Measurements from ENCODE around the gene CDCA3.

CDCA3 gene

DNA sequence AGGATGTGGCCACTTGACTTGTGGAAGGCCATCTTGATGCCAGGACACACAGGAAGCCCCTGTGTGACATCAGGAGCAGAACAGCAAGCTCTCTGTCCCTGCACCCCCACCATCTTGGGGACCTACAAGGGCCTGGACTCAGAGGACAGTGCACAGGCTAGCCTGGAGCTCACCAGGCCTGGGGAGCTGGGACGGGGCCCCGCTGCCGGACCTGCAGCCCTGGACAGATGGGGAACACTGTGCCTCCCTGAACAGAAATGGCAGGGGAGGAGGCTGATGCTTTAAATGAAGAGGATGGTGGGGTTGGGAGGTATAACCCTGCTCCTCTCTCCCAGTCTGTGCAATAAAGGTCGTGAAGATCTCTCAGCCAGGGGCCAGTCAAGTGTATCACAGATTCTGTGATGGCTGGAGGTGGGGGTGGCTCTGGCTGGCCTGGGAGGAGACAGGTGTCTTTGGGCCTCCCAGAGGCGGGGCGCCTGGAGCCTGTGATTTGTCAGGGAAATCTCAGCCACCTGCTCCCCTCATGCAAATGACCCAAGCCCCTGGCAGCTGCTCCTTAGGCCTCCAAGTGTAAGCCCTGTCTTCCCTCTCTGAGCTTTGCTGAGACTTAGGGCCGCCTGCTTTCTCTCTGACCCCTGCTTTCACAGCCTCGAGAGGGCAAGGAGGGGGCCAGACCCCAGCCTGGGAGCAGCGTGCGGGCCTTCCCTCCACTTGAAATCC lies 11.4 kb downstream of the CDCA3 start:
- no peak overlapping the region for H3K9ac ChIP-seq (ENCODE audit: low read depth, low read length, poor library complexity)
- no peak overlapping the region for H3K4ac ChIP-seq (ENCODE audit: low read length)
- H2BK12ac ChIP-seq (ENCODE audit: low read length): no peak overlapping the region
- H3K23ac ChIP-seq (ENCODE audit: low read depth, low read length, poor library complexity): no peak overlapping the region
- H2BK15ac ChIP-seq (ENCODE audit: low read length): no peak overlapping the region
- no peaks in the 10 kb centered on the region for H3K27me3 ChIP-seq (ENCODE audit: control insufficient read depth in 3 of 3, insufficient read depth in 3 of 3, low read depth in 1 of 3, low read length in 3 of 3)
- peaks cover 0 to 11% of the 10 kb centered on the region in 2 donors for H3K4me1 ChIP-seq (ENCODE audit: control insufficient read depth in 2 of 2, insufficient read depth in 1 of 2, low read depth in 1 of 2, low read length in 2 of 2)
- no peak overlapping the region for H3K14ac ChIP-seq (ENCODE audit: low read length)
- no peak overlapping the region for H2AK5ac ChIP-seq (ENCODE audit: low read depth, low read length)
- H3K27ac ChIP-seq (replicated peaks; ENCODE audit: low read length): peak overlapping the region; percentile 54
- H2AFZ ChIP-seq (ENCODE audit: low read length): no peak overlapping the region
- no peak overlapping the region for H4K8ac ChIP-seq (ENCODE audit: low read depth, low read length)
- H3K36me3 ChIP-seq (replicated peaks in 1 of 2; ENCODE audit: control insufficient read depth in 2 of 2, insufficient read depth in 2 of 2, low read length in 2 of 2): peaks cover 59 to 94% of the 10 kb centered on the region in 2 donors
- H4K91ac ChIP-seq (ENCODE audit: low read depth, low read length, poor library complexity): no peak overlapping the region
- no CpG with 5 or more reads among the region's 10 CpGs for WGBS, 2 donors (ENCODE audit: extremely low coverage in 2 of 2, insufficient read length in 2 of 2, insufficient replicate concordance in 1 of 2)
- no peak overlapping the region for H3K4me3 ChIP-seq (ENCODE audit: low read length in 2 of 2)
- H3K4me2 ChIP-seq (ENCODE audit: insufficient read depth, low read length, poor library complexity, severe bottlenecking): no peak overlapping the region
- H2BK120ac ChIP-seq (ENCODE audit: low read depth, low read length): no peak overlapping the region
- H3K18ac ChIP-seq (ENCODE audit: low read length): peak overlapping the region; percentile 48
- peaks cover 2% of the 10 kb centered on the region for H3K79me1 ChIP-seq (ENCODE audit: low read depth, low read length)
- no peak for DNase-seq (ENCODE audit: low spot score)
- H2BK5ac ChIP-seq (ENCODE audit: low read length): no peak overlapping the region
- H3K9me3 ChIP-seq (replicated peaks in 1 of 2; ENCODE audit: control insufficient read depth in 2 of 2, insufficient read depth in 1 of 2, low read depth in 1 of 2, low read length in 2 of 2): no peaks in the 10 kb centered on the region

DNA sequence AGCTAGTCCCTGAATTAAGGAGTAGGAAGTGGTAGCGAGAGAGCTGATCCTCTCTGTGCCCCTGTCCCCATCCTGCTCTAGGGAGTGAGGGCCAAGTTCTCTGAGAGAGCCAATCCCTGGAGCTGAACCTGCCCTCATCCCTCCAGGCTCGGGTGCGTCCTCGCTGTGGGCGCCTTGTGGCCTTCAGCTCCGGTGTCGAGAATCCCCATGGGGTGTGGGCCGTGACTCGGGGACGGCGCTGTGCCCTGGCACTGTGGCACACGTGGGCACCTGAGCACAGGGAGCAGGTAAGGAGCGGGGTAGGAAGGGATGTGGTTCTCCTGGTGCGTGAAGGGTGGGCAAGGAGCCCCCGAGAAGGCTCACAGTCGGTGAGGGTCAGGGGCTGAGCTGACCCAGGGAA lies 12.2 kb downstream of the CDCA3 start:
- no peak overlapping the region for H4K91ac ChIP-seq (ENCODE audit: low read depth, low read length, poor library complexity)
- H3K4ac ChIP-seq (ENCODE audit: low read length): peak overlapping the region; percentile 60
- H2BK12ac ChIP-seq (ENCODE audit: low read length): no peak overlapping the region
- H3K27me3 ChIP-seq (ENCODE audit: control insufficient read depth in 3 of 3, insufficient read depth in 3 of 3, low read depth in 1 of 3, low read length in 3 of 3): no peaks in the 10 kb centered on the region
- H2BK5ac ChIP-seq (ENCODE audit: low read length): peak overlapping the region; percentile 21
- no peak overlapping the region for H2BK15ac ChIP-seq (ENCODE audit: low read length)
- no peak overlapping the region for H3K4me2 ChIP-seq (ENCODE audit: insufficient read depth, low read length, poor library complexity, severe bottlenecking)
- peak overlapping the region; percentile 25 for H3K14ac ChIP-seq (ENCODE audit: low read length)
- H3K79me1 ChIP-seq (ENCODE audit: low read depth, low read length): peaks cover 2% of the 10 kb centered on the region
- no peak overlapping the region for H3K27ac ChIP-seq (replicated peaks; ENCODE audit: low read length)
- WGBS, 2 donors (ENCODE audit: extremely low coverage in 2 of 2, insufficient read length in 2 of 2, insufficient replicate concordance in 1 of 2): no CpG with 5 or more reads among the region's 16 CpGs
- peak overlapping the region in 1 of 2 donors; percentile 1 for H3K4me3 ChIP-seq (ENCODE audit: low read length in 2 of 2)
- no peak overlapping the region for H2AFZ ChIP-seq (ENCODE audit: low read length)
- peak overlapping the region; percentile 83 for H3K23ac ChIP-seq (ENCODE audit: low read depth, low read length, poor library complexity)
- no peak overlapping the region for H2BK120ac ChIP-seq (ENCODE audit: low read depth, low read length)
- peaks cover 60 to 96% of the 10 kb centered on the region in 2 donors for H3K36me3 ChIP-seq (replicated peaks in 1 of 2; ENCODE audit: control insufficient read depth in 2 of 2, insufficient read depth in 2 of 2, low read length in 2 of 2)
- H3K9ac ChIP-seq (ENCODE audit: low read depth, low read length, poor library complexity): no peak overlapping the region
- DNase-seq (ENCODE audit: low spot score): no peak
- H2AK5ac ChIP-seq (ENCODE audit: low read depth, low read length): no peak overlapping the region
- H4K8ac ChIP-seq (ENCODE audit: low read depth, low read length): no peak overlapping the region
- no peak overlapping the region for H3K18ac ChIP-seq (ENCODE audit: low read length)
- no peaks in the 10 kb centered on the region for H3K9me3 ChIP-seq (replicated peaks in 1 of 2; ENCODE audit: control insufficient read depth in 2 of 2, insufficient read depth in 1 of 2, low read depth in 1 of 2, low read length in 2 of 2)
- peaks cover 0 to 11% of the 10 kb centered on the region in 2 donors for H3K4me1 ChIP-seq (ENCODE audit: control insufficient read depth in 2 of 2, insufficient read depth in 1 of 2, low read depth in 1 of 2, low read length in 2 of 2)

DNA sequence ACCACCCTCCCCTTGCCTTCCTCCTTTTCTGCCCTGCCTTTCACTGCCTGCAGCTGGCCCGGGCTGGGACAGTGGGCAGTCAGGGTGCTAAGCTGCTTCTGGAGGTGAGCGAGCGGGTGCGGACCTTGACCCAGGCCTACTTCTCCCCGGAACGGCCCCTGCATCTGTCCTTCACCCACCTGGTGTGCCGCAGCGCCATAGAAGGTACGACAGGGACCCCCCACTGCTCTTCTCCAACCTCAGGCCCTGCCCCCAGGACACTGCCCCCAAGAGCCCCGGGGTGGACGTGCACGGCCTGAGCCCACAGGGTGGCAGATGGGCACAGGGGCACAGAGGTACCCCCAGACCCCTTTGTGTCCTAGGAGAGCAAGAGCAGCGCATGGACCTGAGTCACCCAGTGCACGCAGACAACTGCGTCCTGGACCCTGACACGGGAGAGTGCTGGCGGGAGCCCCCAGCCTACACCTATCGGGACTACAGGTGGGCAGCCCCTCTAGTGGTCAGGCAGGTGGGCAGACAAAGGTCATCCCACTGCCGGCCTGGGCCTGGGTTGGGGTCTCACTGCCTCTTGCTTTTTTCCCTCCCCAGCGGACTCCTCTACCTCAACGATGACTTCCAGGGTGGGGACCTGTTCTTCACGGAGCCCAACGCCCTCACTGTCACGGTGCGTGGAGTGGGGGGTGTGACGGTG lies 13.6 kb downstream of the CDCA3 start:
- H3K4me2 ChIP-seq (ENCODE audit: insufficient read depth, low read length, poor library complexity, severe bottlenecking): no peak overlapping the region
- no peak for DNase-seq (ENCODE audit: low spot score)
- no peak overlapping the region for H4K91ac ChIP-seq (ENCODE audit: low read depth, low read length, poor library complexity)
- H3K4me1 ChIP-seq (ENCODE audit: control insufficient read depth in 2 of 2, insufficient read depth in 1 of 2, low read depth in 1 of 2, low read length in 2 of 2): peaks cover 0 to 11% of the 10 kb centered on the region in 2 donors
- WGBS, 2 donors (ENCODE audit: extremely low coverage in 2 of 2, insufficient read length in 2 of 2, insufficient replicate concordance in 1 of 2): no CpG with 5 or more reads among the region's 26 CpGs
- H2BK15ac ChIP-seq (ENCODE audit: low read length): no peak overlapping the region
- H2BK120ac ChIP-seq (ENCODE audit: low read depth, low read length): peak overlapping the region; percentile 21
- H3K9ac ChIP-seq (ENCODE audit: low read depth, low read length, poor library complexity): peak overlapping the region; percentile 74
- no peaks in the 10 kb centered on the region for H3K27me3 ChIP-seq (ENCODE audit: control insufficient read depth in 3 of 3, insufficient read depth in 3 of 3, low read depth in 1 of 3, low read length in 3 of 3)
- H3K9me3 ChIP-seq (replicated peaks in 1 of 2; ENCODE audit: control insufficient read depth in 2 of 2, insufficient read depth in 1 of 2, low read depth in 1 of 2, low read length in 2 of 2): no peaks in the 10 kb centered on the region
- H4K8ac ChIP-seq (ENCODE audit: low read depth, low read length): peak overlapping the region; percentile 8
- no peak overlapping the region for H2AFZ ChIP-seq (ENCODE audit: low read length)
- H3K14ac ChIP-seq (ENCODE audit: low read length): no peak overlapping the region
- peak overlapping the region; percentile 26 for H2AK5ac ChIP-seq (ENCODE audit: low read depth, low read length)
- H3K4ac ChIP-seq (ENCODE audit: low read length): no peak overlapping the region
- H3K27ac ChIP-seq (replicated peaks; ENCODE audit: low read length): no peak overlapping the region
- peak overlapping the region in 1 of 2 donors; percentile 22 for H3K4me3 ChIP-seq (ENCODE audit: low read length in 2 of 2)
- H3K23ac ChIP-seq (ENCODE audit: low read depth, low read length, poor library complexity): peak overlapping the region; percentile 82
- peak overlapping the region; percentile 15 for H2BK5ac ChIP-seq (ENCODE audit: low read length)
- H3K18ac ChIP-seq (ENCODE audit: low read length): no peak overlapping the region
- H3K79me1 ChIP-seq (ENCODE audit: low read depth, low read length): no peaks in the 10 kb centered on the region
- no peak overlapping the region for H2BK12ac ChIP-seq (ENCODE audit: low read length)
- H3K36me3 ChIP-seq (replicated peaks in 1 of 2; ENCODE audit: control insufficient read depth in 2 of 2, insufficient read depth in 2 of 2, low read length in 2 of 2): peaks cover 54 to 92% of the 10 kb centered on the region in 2 donors

DNA sequence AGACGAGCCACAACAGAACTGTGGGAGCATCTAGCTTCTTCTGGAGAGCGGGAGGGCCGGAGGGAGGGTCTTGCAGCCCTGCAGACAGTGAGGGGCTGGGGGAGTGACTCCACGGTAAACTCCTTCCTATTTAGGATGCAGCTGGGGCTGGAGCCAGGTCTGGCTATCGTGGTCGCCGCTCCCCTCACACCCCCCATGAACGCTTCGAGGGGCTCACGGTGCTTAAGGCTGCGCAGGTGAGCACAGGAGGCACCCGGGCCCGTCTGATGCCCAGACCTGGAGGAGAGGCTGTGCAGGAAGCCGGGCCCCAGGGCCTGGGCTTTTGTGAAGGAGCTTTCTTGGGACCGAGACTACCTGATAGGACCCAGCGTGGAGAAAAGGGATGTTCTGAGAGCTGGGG lies 14.2 kb downstream of the CDCA3 start:
- no peak for DNase-seq (ENCODE audit: low spot score)
- Histone ChIP-seq H2BK120ac (ENCODE audit: low read depth, low read length) (peak overlapping the region; percentile 21), H3K4me3 (ENCODE audit: low read length in 2 of 2) (peak overlapping the region in 1 of 2 donors; percentile 22), H3K36me3 (replicated peaks in 1 of 2; ENCODE audit: control insufficient read depth in 2 of 2, insufficient read depth in 2 of 2, low read length in 2 of 2) (peaks cover 57 to 92% of the 10 kb centered on the region in 2 donors), H2AFZ (ENCODE audit: low read length) (no peak overlapping the region), H2BK12ac (ENCODE audit: low read length) (no peak overlapping the region), H4K8ac (ENCODE audit: low read depth, low read length) (no peak overlapping the region), H2AK5ac (ENCODE audit: low read depth, low read length) (no peak overlapping the region), H3K27ac (replicated peaks; ENCODE audit: low read length) (no peak overlapping the region), H3K9me3 (replicated peaks in 1 of 2; ENCODE audit: control insufficient read depth in 2 of 2, insufficient read depth in 1 of 2, low read depth in 1 of 2, low read length in 2 of 2) (no peaks in the 10 kb centered on the region), H3K18ac (ENCODE audit: low read length) (no peak overlapping the region), H3K27me3 (ENCODE audit: control insufficient read depth in 3 of 3, insufficient read depth in 3 of 3, low read depth in 1 of 3, low read length in 3 of 3) (no peaks in the 10 kb centered on the region), H4K91ac (ENCODE audit: low read depth, low read length, poor library complexity) (no peak overlapping the region), H3K79me1 (ENCODE audit: low read depth, low read length) (no peaks in the 10 kb centered on the region), H3K23ac (ENCODE audit: low read depth, low read length, poor library complexity) (no peak overlapping the region), H2BK15ac (ENCODE audit: low read length) (no peak overlapping the region), H3K4me1 (ENCODE audit: control insufficient read depth in 2 of 2, insufficient read depth in 1 of 2, low read depth in 1 of 2, low read length in 2 of 2) (peaks cover 0 to 11% of the 10 kb centered on the region in 2 donors), H2BK5ac (ENCODE audit: low read length) (no peak overlapping the region), H3K9ac (ENCODE audit: low read depth, low read length, poor library complexity) (no peak overlapping the region), H3K4ac (ENCODE audit: low read length) (no peak overlapping the region), H3K14ac (ENCODE audit: low read length) (no peak overlapping the region), H3K4me2 (ENCODE audit: insufficient read depth, low read length, poor library complexity, severe bottlenecking) (no peak overlapping the region)
- no CpG with 5 or more reads among the region's 16 CpGs for WGBS, 2 donors (ENCODE audit: extremely low coverage in 2 of 2, insufficient read length in 2 of 2, insufficient replicate concordance in 1 of 2)

Measured in neuronal stem cell (in vitro differentiated cells).